ENCODE results near the gene MRPL51.

MRPL51 gene

DNA sequence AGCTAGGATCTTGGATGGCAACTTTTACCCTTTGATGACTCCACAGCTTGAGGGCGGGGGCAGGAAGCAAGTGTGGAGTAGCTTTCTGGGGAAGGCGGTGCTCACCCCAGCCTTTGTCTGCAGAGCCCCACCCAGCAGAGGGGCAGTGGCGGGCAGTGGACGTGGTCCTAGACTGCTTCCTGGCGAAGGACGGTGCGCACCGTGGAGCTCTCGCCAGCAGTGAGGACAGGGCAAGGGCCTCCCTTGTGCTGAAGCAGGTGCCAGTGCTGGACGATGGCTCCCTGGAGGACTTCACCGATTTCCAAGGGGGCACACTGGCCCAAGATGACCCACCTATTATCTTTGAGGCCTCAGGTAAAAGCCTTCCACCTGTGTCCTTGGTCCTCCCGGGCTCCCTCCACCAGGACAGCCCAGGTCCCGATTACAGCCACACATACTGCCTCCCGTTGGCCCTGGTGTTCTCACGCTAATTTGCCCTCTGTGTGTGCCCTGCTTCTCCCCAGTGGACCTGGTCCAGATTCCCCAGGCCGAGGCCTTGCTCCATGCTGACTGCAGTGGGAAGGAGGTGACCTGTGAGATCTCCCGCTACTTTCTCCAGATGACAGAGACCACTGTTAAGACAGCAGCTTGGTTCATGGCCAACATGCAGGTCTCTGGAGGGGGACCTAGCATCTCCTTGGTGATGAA, 40.0 kb downstream of the MRPL51 start:
- TF ChIP-seq EZH2phosphoT487 (IDR thresholded peaks at IDR 0.05; ENCODE audit: low read depth) (no peak), CTCF (IDR thresholded peaks at IDR 0.05; ENCODE audit: low read depth, low read length) (no peak)
- Histone ChIP-seq H2AFZ (ENCODE audit: low read depth, low read length) (no peak overlapping the region), H3K4me1 (ENCODE audit: low read length) (peaks cover 17% of the 10 kb centered on the region), H3K4me2 (ENCODE audit: low read length) (peak overlapping the region; percentile 100), H3K27ac (ENCODE audit: low read length) (peak overlapping the region; percentile 87), H3K79me2 (ENCODE audit: low read length) (peaks cover 22% of the 10 kb centered on the region), H3K4me3 (ENCODE audit: low read length) (peak overlapping the region; percentile 94), H3K27me3 (ENCODE audit: low read depth, low read length) (no peaks in the 10 kb centered on the region), H4K20me1 (ENCODE audit: insufficient read depth, low read length) (no peaks in the 10 kb centered on the region), H3K36me3 (replicated peaks; ENCODE audit: low read depth, low read length) (peaks cover 20% of the 10 kb centered on the region), H3K9ac (ENCODE audit: low read length) (peak overlapping the region; percentile 98), H3K9me3 (ENCODE audit: insufficient read depth, low read length) (no peaks in the 10 kb centered on the region)

GRCh38 chr12:6452245-6452943, 40.7 kb downstream of the MRPL51 start:
- TF ChIP-seq EZH2phosphoT487 (IDR thresholded peaks at IDR 0.05; ENCODE audit: low read depth) (no peak), CTCF (IDR thresholded peaks at IDR 0.05; ENCODE audit: low read depth, low read length) (no peak)
- peak overlapping the region; percentile 100 for H3K4me2 ChIP-seq (ENCODE audit: low read length)
- H3K4me3 ChIP-seq (ENCODE audit: low read length): peak overlapping the region; percentile 94
- peak overlapping the region; percentile 87 for H3K27ac ChIP-seq (ENCODE audit: low read length)
- peaks cover 17% of the 10 kb centered on the region for H3K4me1 ChIP-seq (ENCODE audit: low read length)
- no peaks in the 10 kb centered on the region for H3K27me3 ChIP-seq (ENCODE audit: low read depth, low read length)
- peak overlapping the region; percentile 22; the same call in 1 of the 2 replicates for H2AFZ ChIP-seq (ENCODE audit: low read depth, low read length)
- H3K9me3 ChIP-seq (ENCODE audit: insufficient read depth, low read length): no peaks in the 10 kb centered on the region
- peaks cover 22% of the 10 kb centered on the region for H3K79me2 ChIP-seq (ENCODE audit: low read length)
- no peaks in the 10 kb centered on the region for H4K20me1 ChIP-seq (ENCODE audit: insufficient read depth, low read length)
- H3K36me3 ChIP-seq (replicated peaks; ENCODE audit: low read depth, low read length): peaks cover 16% of the 10 kb centered on the region
- peak overlapping the region; percentile 98 for H3K9ac ChIP-seq (ENCODE audit: low read length)

GRCh38 chr12:6451348-6452244, 41.5 kb downstream of the MRPL51 start, which contains the start of gene TAPBPL:
TSS of gene TAPBPL (plus strand) at chr12:6452042. CDS start at chr12:6452249, 207 bp downstream.
- Histone ChIP-seq H3K4me3 (ENCODE audit: low read length) (peak within 1 kb of the TSS; percentile 94), H3K27ac (ENCODE audit: low read length) (peak within 1 kb of the TSS; percentile 87), H3K4me2 (ENCODE audit: low read length) (peak within 1 kb of the TSS; percentile 100)

GRCh38 chr12:6450869-6451347, 42.2 kb downstream of the MRPL51 start:
- H3K4me2 ChIP-seq (ENCODE audit: low read length): peak overlapping the region; percentile 100
- H3K27ac ChIP-seq (ENCODE audit: low read length): peak overlapping the region; percentile 87

More at GRCh38 chr12:6451348-6452244, 41.5 kb downstream of the MRPL51 start, which contains the start of gene TAPBPL:
- H3K9ac ChIP-seq (ENCODE audit: low read length): peak within 1 kb of the TSS; percentile 98
- H4K20me1 ChIP-seq (ENCODE audit: insufficient read depth, low read length): no peaks in the 10 kb centered on the region
- H2AFZ ChIP-seq (ENCODE audit: low read depth, low read length): peak within 1 kb of the TSS; percentile 72
- H3K79me2 ChIP-seq (ENCODE audit: low read length): peaks cover 22% of the 10 kb centered on the region
- TF ChIP-seq EZH2phosphoT487 (IDR thresholded peaks at IDR 0.05; ENCODE audit: low read depth): no peak
- peaks cover 13% of the 10 kb centered on the region for H3K36me3 ChIP-seq (replicated peaks; ENCODE audit: low read depth, low read length)
- H3K4me1 ChIP-seq (ENCODE audit: low read length): peaks cover 24% of the 10 kb centered on the region
- no peaks in the 10 kb centered on the region for H3K27me3 ChIP-seq (ENCODE audit: low read depth, low read length)
- no peaks in the 10 kb centered on the region for H3K9me3 ChIP-seq (ENCODE audit: insufficient read depth, low read length)

More at GRCh38 chr12:6450869-6451347, 42.2 kb downstream of the MRPL51 start:
- H3K27me3 ChIP-seq (ENCODE audit: low read depth, low read length): no peaks in the 10 kb centered on the region
- H3K4me1 ChIP-seq (ENCODE audit: low read length): peaks cover 28% of the 10 kb centered on the region
- peaks cover 13% of the 10 kb centered on the region for H3K36me3 ChIP-seq (replicated peaks; ENCODE audit: low read depth, low read length)
- peak overlapping the region; percentile 72 for H2AFZ ChIP-seq (ENCODE audit: low read depth, low read length)
- no peak for TF ChIP-seq CTCF (IDR thresholded peaks at IDR 0.05; ENCODE audit: low read depth, low read length)
- TF ChIP-seq EZH2phosphoT487 (IDR thresholded peaks at IDR 0.05; ENCODE audit: low read depth): no peak
- H3K4me3 ChIP-seq (ENCODE audit: low read length): peak overlapping the region; percentile 94
- no peaks in the 10 kb centered on the region for H3K9me3 ChIP-seq (ENCODE audit: insufficient read depth, low read length)
- H3K9ac ChIP-seq (ENCODE audit: low read length): peak overlapping the region; percentile 98
- H4K20me1 ChIP-seq (ENCODE audit: insufficient read depth, low read length): no peaks in the 10 kb centered on the region
- H3K79me2 ChIP-seq (ENCODE audit: low read length): peaks cover 22% of the 10 kb centered on the region
